GM21786 (cell line): ENCODE results near the gene PCDHGA5.
"Not testable (repeated sequence)": the region's sequence is repeated elsewhere in the genome, so short reads cannot be mapped to it uniquely, and the experiment has no call there.

ENCODE experiments used
- ATAC-seq: cut with Tn5 transposase; IDR thresholded peaks from one replicate; pipeline ENCODE4 v1.9.1; 2021; ENCODE audit not compliant: unreplicated experiment

Gene PCDHGA5

GRCh38 chr5:141363952-141364660, at the start of gene PCDHGA5:
PCDHGA5 (plus strand) TSS chr5:141364162; CDS start chr5:141364331, 169 bp downstream.
- no peak for ATAC-seq

DNA sequence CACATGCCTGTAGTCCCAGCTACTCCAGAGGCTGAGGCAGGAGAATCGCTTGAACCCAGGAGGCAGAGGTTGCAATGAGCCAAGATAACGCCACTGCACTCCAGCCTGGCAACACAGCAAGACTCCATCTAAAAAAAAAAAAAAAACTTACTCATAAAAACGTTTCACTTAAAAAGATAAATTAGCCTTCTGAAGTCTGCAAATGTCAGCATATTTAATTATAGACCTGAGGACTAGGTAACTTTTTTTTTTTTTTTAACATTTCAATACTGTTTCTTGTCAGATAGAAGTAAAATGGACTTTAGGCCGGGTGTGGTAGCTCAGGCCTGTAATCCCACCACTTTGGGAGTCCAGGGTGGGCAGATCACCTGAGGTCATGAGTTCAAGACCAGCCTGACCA, 47.0 kb upstream of the PCDHGA5 start:
- not testable (repeated sequence) for ATAC-seq

- ATAC-seq: no peak
These were observed 44.8 kb upstream of the PCDHGA5 start for GRCh38 chr5:141319202-141319601.

DNA sequence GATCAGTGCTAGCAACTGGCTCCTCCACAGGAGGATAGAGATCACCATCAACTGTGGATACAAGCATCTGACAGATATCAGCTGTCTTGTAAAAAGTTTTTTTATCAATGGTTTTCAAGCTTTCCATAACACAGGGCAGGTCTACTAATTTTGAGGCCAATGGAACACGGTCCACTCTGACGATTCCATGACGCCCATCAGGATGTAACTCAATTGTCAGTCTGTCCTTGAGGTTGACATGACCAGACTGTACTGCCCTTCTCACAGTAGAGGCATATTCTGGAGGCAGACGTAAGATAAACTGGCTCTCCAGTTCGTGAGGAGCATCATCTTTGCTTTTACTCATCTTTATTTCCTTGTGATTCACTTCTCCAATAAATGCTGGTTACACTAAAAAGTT, 44.3 kb upstream of the PCDHGA5 start:
- no peak for ATAC-seq

GRCh38 chr5:141320225-141321169, 43.5 kb upstream of the PCDHGA5 start, which contains the start of gene TAF7:
TAF7 (minus strand) TSS chr5:141320784; CDS start chr5:141320044, 740 bp downstream.
- peak; percentile 91 for ATAC-seq

DNA sequence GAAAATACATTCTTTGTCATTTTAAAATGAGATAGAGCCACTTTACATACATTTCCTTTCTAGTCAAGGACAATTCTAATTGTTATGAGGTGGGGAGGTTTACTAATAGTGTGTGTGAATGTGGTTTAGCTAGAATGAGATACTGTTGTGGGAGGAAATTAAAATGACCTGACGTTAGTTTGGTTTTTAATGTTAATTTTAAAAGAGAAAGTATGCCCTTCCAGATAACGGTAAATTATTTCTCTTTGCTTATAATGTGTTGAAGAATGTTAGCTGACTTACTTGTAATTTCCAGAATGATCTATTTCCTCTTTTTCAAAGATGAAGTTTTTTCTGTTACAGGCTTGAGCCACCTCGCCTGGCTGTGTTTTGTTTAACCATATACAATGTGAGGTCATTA, 41.7 kb upstream of the PCDHGA5 start:
- no peak for ATAC-seq

- peak; percentile 85 for ATAC-seq
These were observed 37.7 kb upstream of the PCDHGA5 start for GRCh38 chr5:141326088-141326854.

- no peak for ATAC-seq
These were observed 35.7 kb upstream of the PCDHGA5 start for GRCh38 chr5:141328231-141328630.

GRCh38 chr5:141330299-141331080, 33.5 kb upstream of the PCDHGA5 start, which contains the start of gene PCDHGA1:
PCDHGA1 (plus strand) TSS chr5:141330514.
- ATAC-seq: peak; percentile 42

DNA sequence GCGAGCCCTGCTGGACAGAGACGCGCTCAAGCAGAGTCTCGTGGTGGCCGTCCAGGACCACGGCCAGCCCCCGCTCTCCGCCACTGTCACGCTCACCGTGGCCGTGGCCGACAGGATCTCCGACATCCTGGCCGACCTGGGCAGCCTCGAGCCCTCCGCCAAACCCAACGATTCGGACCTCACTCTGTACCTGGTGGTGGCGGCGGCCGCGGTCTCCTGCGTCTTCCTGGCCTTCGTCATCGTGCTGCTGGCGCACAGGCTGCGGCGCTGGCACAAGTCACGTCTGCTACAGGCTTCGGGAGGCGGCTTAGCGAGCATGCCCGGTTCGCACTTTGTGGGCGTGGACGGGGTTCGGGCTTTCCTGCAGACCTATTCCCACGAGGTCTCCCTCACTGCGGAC, 31.4 kb upstream of the PCDHGA5 start:
- ATAC-seq: not testable (repeated sequence)

DNA sequence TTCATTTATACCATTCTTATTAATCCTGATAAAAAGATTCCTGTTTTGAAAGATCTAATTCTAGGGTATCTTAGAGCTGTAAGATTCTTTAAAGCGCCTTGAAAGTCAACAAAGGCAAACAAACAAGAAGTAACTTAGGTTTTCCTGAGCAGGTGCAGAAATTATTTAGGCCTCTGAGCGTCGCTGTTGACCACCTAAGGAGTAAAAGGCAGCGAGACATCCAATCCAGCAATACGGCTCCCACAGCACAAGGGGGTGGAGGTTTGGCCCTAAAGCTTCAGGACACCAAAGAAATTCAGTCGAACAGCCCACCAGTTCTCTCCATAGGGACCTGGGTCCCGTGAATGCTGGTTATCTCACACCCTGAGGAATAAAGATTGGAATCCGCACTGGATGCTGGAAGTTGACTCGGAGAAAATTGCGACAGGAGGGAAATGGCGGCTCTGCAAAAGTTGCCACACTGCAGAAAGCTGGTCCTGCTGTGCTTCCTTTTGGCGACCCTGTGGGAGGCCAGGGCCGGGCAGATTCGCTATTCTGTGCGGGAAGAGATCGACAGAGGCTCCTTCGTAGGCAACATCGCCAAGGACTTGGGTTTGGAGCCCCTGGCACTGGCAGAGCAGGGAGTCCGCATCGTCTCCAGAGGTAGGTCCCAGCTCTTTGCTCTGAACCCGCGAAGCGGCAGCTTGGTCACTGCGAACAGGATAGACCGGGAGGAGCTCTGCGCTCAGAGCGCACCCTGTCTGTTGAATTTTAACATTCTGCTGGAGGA, 25.2 kb upstream of the PCDHGA5 start, which contains the start of gene PCDHGA2:
Gene PCDHGA2 (plus strand): TSS at position 223 of the 769 bp plus-strand sequence.
- ATAC-seq: no peak

GRCh38 chr5:141340781-141341354, 23.1 kb upstream of the PCDHGA5 start:
- not testable (repeated sequence) for ATAC-seq

GRCh38 chr5:141342773-141343172, 21.2 kb upstream of the PCDHGA5 start:
- no peak for ATAC-seq

GRCh38 chr5:141343242-141343952, 20.6 kb upstream of the PCDHGA5 start, which contains the start of gene PCDHGA3:
PCDHGA3 (plus strand) TSS chr5:141343829; CDS start chr5:141344034, 205 bp downstream.
- ATAC-seq: no peak

DNA sequence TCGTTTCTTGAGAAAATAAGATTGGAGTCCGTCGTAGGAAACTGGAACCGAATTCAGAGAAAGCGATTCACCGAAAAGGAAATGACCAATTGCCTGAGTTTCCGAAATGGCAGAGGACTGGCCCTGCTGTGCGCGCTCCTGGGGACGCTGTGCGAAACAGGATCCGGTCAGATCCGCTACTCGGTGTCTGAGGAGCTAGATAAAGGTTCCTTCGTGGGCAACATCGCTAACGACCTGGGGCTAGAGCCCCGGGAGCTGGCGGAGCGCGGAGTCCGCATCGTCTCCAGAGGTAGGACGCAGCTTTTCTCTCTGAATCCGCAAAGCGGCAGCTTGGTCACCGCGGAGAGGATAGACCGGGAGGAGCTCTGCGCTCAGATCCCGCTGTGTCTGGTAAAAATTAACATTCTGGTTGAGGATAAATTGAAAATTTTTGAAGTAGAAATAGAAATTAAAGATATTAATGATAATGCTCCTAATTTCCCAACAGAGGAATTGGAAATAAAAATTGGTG, 20.0 kb upstream of the PCDHGA5 start:
- no peak for ATAC-seq

DNA sequence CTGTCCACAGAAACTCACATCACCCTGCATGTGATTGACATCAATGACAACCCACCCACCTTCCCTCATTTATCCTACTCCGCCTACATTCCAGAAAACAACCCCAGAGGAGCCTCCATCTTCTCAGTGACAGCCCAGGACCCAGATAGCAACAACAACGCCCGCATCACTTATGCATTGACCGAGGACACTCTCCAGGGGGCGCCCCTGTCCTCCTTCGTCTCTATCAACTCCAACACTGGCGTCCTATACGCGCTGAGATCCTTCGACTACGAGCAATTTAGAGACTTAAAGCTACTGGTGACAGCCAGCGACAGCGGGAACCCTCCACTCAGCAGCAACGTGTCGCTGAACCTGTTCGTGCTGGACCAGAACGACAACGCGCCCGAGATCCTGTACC, 18.6 kb upstream of the PCDHGA5 start:
- ATAC-seq: no peak

DNA sequence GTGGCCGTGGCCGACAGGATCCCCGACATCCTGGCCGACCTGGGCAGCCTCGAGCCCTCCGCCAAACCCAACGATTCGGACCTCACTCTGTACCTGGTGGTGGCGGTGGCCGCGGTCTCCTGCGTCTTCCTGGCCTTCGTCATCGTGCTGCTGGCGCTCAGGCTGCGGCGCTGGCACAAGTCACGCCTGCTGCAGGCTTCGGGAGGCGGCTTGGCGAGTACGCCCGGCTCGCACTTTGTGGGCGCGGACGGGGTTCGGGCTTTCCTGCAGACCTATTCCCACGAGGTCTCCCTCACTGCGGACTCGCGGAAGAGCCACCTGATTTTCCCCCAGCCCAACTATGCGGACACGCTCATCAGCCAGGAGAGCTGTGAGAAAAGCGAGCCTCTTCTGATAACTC, 17.9 kb upstream of the PCDHGA5 start:
- ATAC-seq: not testable (repeated sequence)
